ENCODE results near the gene MYG1. TPM values are rescaled to one million over a fixed set of nuclear protein-coding genes. Genes with fewer than 3 reads are reported as not detected.
A peak's percentile ranks its signal among the peaks of the same experiment; 100 is the strongest.

MYG1 gene
- total and polyA plus RNA-seq, 2 donors (not counting 3 experiments of a cell fraction or from before 2014, with no cell fraction given), result 65.5 to 65.8 TPM

- peak; percentile 66 for DNase-seq (ENCODE audit: low read depth, low spot score)
- dilution Hi-C loops (cut with MboI; ENCODE audit: extremely low pct_ligation_motif_present, low sequenced_read_pairs), result no loop called here
- POLR2A ChIA-PET, result interaction anchor here (1.1 kb wide), 1 partner anchor 222 kb away, joined by 3 read pairs; no protein-coding TSS in a partner anchor
Observed at GRCh38 chr12:53287741-53288216, 11.7 kb upstream of the MYG1 start.

More at GRCh38 chr12:53287741-53288216, 11.7 kb upstream of the MYG1 start:
- no peaks in the 10 kb centered on the region for H3K79me2 ChIP-seq (ENCODE audit: control insufficient read depth, insufficient read depth, low read length)
- H4K20me1 ChIP-seq (replicated peaks; ENCODE audit: control insufficient read depth, extremely low read depth, insufficient read depth, low read length), result no peaks in the 10 kb centered on the region
- no peaks in the 10 kb centered on the region for H3K9me1 ChIP-seq (replicated peaks; ENCODE audit: control insufficient read depth, extremely low read depth, insufficient read depth, low read length)
- no peak overlapping the region for H3K9ac ChIP-seq (replicated peaks; ENCODE audit: extremely low read depth, insufficient read depth, low read length)
- H3K27me3 ChIP-seq (ENCODE audit: control insufficient read depth in 2 of 2, insufficient read depth in 2 of 2, low read length in 2 of 2), result no peaks in the 10 kb centered on the region
- no peak for TF ChIP-seq FOS (IDR thresholded peaks at IDR 0.05; ENCODE audit: borderline replicate concordance, insufficient read depth, low read length)
- TF ChIP-seq MYC (IDR thresholded peaks at IDR 0.05; ENCODE audit: low read depth, low read length), result no peak
- TF ChIP-seq CTCF (IDR thresholded peaks at IDR 0.05; ENCODE audit: extremely low read depth in 1 of 2, insufficient read depth in 1 of 2, low read depth in 1 of 2, low read length in 2 of 2), result peak; percentile 45 to 65
- TF ChIP-seq EZH2 (IDR thresholded peaks at IDR 0.05; ENCODE audit: borderline replicate concordance, low read depth, low read length, severe bottlenecking), result no peak
- TF ChIP-seq MAX (IDR thresholded peaks at IDR 0.05; ENCODE audit: insufficient read depth, insufficient read length), result no peak
- no peak for TF ChIP-seq POLR2AphosphoS5 (IDR thresholded peaks at IDR 0.05; ENCODE audit: insufficient read depth, low read depth, low read length)
- TF ChIP-seq JUN (IDR thresholded peaks at IDR 0.05; ENCODE audit: borderline replicate concordance, insufficient read depth, insufficient read length, low read depth), result no peak
- no peak for TF ChIP-seq POLR2A (IDR thresholded peaks at IDR 0.05; ENCODE audit: low read depth, low read length)
- no peak for TF ChIP-seq GATA2 (IDR thresholded peaks at IDR 0.05; ENCODE audit: insufficient read depth, insufficient read length, low read depth, low read length)
- H3K27ac ChIP-seq (ENCODE audit: insufficient read depth, low read depth, low read length), result no peak overlapping the region
- peaks cover 6 to 15% of the 10 kb centered on the region in 2 experiments for H3K36me3 ChIP-seq (ENCODE audit: control insufficient read depth in 2 of 2, extremely low read depth in 1 of 2, insufficient read depth in 2 of 2, low read length in 2 of 2)
- no TSS peak for BruUV-seq (replicated peaks)
- no peak overlapping the region for H3K4me3 ChIP-seq (replicated peaks in 1 of 3; ENCODE audit: insufficient read depth in 1 of 3, low read depth in 1 of 3, low read length in 3 of 3)
- no peaks in the 10 kb centered on the region for H3K9me3 ChIP-seq (replicated peaks; ENCODE audit: control insufficient read depth, insufficient read depth, low read length)
- intact Hi-C loops (cut with micrococcal nuclease), result loop anchor here (1.0 kb wide), 1 partner anchor 74 kb away; no protein-coding TSS in a partner anchor
- no peak overlapping the region for H3K4me2 ChIP-seq (ENCODE audit: insufficient read depth, low read length)
- CTCF ChIA-PET, result interaction anchor here (0.9 to 12.3 kb wide), 16 partner anchors 9 to 222 kb away, joined by 3 to 366 read pairs (median 6); partner anchors contain the start of genes AAAS, ESPL1 and MYG1
- peak; percentile 61 for FAIRE-seq
- peaks cover 17% of the 10 kb centered on the region for H3K4me1 ChIP-seq (ENCODE audit: control insufficient read depth, extremely low read depth, insufficient read depth, low read length)
- no peak overlapping the region for H2AFZ ChIP-seq (ENCODE audit: low read depth, low read length)

Data from endothelial cell of umbilical vein (primary cell).